Measurements from ENCODE around the gene SLC49A4. TPM values are rescaled to one million over a fixed set of nuclear protein-coding genes. Genes with fewer than 3 reads are reported as not detected.

Gene SLC49A4
- total RNA-seq, 1 experiment from 2014 or later, result 11.3 TPM

- no peak overlapping the region for H3K9ac ChIP-seq (ENCODE audit: low read length)
- H3K27ac ChIP-seq (ENCODE audit: low read depth, low read length), result no peak overlapping the region
- no peak overlapping the region for H3K4me3 ChIP-seq (replicated peaks in 1 of 2; ENCODE audit: low read depth in 1 of 2, low read length in 2 of 2)
- H3K4me1 ChIP-seq (ENCODE audit: control insufficient read depth in 1 of 2, insufficient read depth in 2 of 2, low read length in 2 of 2), result peaks cover 1 to 7% of the 10 kb centered on the region in 2 experiments; a peak in 3 of 4 replicates
- no peaks in the 10 kb centered on the region for H3K36me3 ChIP-seq (ENCODE audit: control insufficient read depth in 1 of 2, insufficient read depth in 2 of 2, low read length in 2 of 2)
- H3K9me3 ChIP-seq (ENCODE audit: control insufficient read depth in 1 of 2, insufficient read depth in 1 of 2, low read depth in 1 of 2, low read length in 2 of 2), result no peaks in the 10 kb centered on the region
- CTCF ChIA-PET, result no interaction called here
- RAD21 ChIA-PET (ENCODE audit: low non-redundant PET in 1 of 2, low total read pairs in 2 of 2, uncharacterized antibody in 2 of 2, unreplicated experiment in 2 of 2), result no interaction called here
- no peak overlapping the region for H2AFZ ChIP-seq (ENCODE audit: low read depth, low read length, poor library complexity, severe bottlenecking)
- no peaks in the 10 kb centered on the region for H3K9me2 ChIP-seq (ENCODE audit: insufficient read depth)
- no peak for ATAC-seq
- no peak overlapping the region for H3K4me2 ChIP-seq (ENCODE audit: low read length)
- H4K20me1 ChIP-seq (ENCODE audit: insufficient read depth), result no peaks in the 10 kb centered on the region
- no peaks in the 10 kb centered on the region for H3K27me3 ChIP-seq (ENCODE audit: insufficient read depth, low read length)
- intact Hi-C loops (cut with micrococcal nuclease), result no loop called here
- no peaks in the 10 kb centered on the region for H3K79me2 ChIP-seq (ENCODE audit: insufficient read depth, low read length)
- POLR2A ChIA-PET, result no interaction called here
- BruUV-seq (replicated peaks), result no TSS peak
- DNase-seq (ENCODE audit: low read depth, low spot score), result no peak
- no peak for TF ChIP-seq SRF (IDR thresholded peaks at IDR 0.05; ENCODE audit: low read depth)
- TF ChIP-seq EGR1 (IDR thresholded peaks at IDR 0.05; ENCODE audit: low read depth), result no peak
- no peak for TF ChIP-seq POLR2AphosphoS5 (IDR thresholded peaks at IDR 0.05; ENCODE audit: low read depth, low read length)
- no peak for TF ChIP-seq YY1 (IDR thresholded peaks at IDR 0.05; ENCODE audit: extremely low read depth, insufficient replicate concordance, low read depth, low read length)
- TF ChIP-seq JUND (IDR thresholded peaks at IDR 0.05), result no peak
These were observed 7.0 kb upstream of the SLC49A4 start for GRCh38 chr3:122787872-122788271.

GRCh38 chr3:122789585-122790273 is 5.1 kb upstream of the SLC49A4 start:
- no peak overlapping the region for H3K9ac ChIP-seq (ENCODE audit: low read length)
- no peak overlapping the region for H3K4me2 ChIP-seq (ENCODE audit: low read length)
- no peaks in the 10 kb centered on the region for H3K36me3 ChIP-seq (ENCODE audit: control insufficient read depth in 1 of 2, insufficient read depth in 2 of 2, low read length in 2 of 2)
- no peak overlapping the region for H3K27ac ChIP-seq (ENCODE audit: low read depth, low read length)
- ChIA-PET POLR2A (no interaction called here), RAD21 (ENCODE audit: low non-redundant PET in 1 of 2, low total read pairs in 2 of 2, uncharacterized antibody in 2 of 2, unreplicated experiment in 2 of 2) (no interaction called here), CTCF (no interaction called here)
- H3K4me3 ChIP-seq (replicated peaks in 1 of 2; ENCODE audit: low read depth in 1 of 2, low read length in 2 of 2), result no peak overlapping the region
- peaks cover 10 to 26% of the 10 kb centered on the region in 2 experiments for H3K4me1 ChIP-seq (ENCODE audit: control insufficient read depth in 1 of 2, insufficient read depth in 2 of 2, low read length in 2 of 2)
- H4K20me1 ChIP-seq (ENCODE audit: insufficient read depth), result no peaks in the 10 kb centered on the region
- no peaks in the 10 kb centered on the region for H3K27me3 ChIP-seq (ENCODE audit: insufficient read depth, low read length)
- ATAC-seq (no peak), DNase-seq (ENCODE audit: low read depth, low spot score) (no peak)
- no peaks in the 10 kb centered on the region for H3K9me3 ChIP-seq (ENCODE audit: control insufficient read depth in 1 of 2, insufficient read depth in 1 of 2, low read depth in 1 of 2, low read length in 2 of 2)
- intact Hi-C loops (cut with micrococcal nuclease), result no loop called here
- no peaks in the 10 kb centered on the region for H3K79me2 ChIP-seq (ENCODE audit: insufficient read depth, low read length)
- no TSS peak for BruUV-seq (replicated peaks)
- H2AFZ ChIP-seq (ENCODE audit: low read depth, low read length, poor library complexity, severe bottlenecking), result no peak overlapping the region
- no peaks in the 10 kb centered on the region for H3K9me2 ChIP-seq (ENCODE audit: insufficient read depth)
- no peak for TF ChIP-seq ZFX (IDR thresholded peaks at IDR 0.05)
- TF ChIP-seq TCF7L2 (IDR thresholded peaks at IDR 0.05; ENCODE audit: borderline replicate concordance, extremely low read depth, insufficient read depth, insufficient read length), result no peak
- TF ChIP-seq ZNF274 (IDR thresholded peaks at IDR 0.05; ENCODE audit: low read depth, low read length), result no peak
- TF ChIP-seq EGR1 (IDR thresholded peaks at IDR 0.05; ENCODE audit: low read depth), result no peak
- no peak for TF ChIP-seq POLR2AphosphoS5 (IDR thresholded peaks at IDR 0.05; ENCODE audit: low read depth, low read length)
- TF ChIP-seq EZH2phosphoT487 (IDR thresholded peaks at IDR 0.05; ENCODE audit: borderline replicate concordance), result no peak
- TF ChIP-seq ATF3 (IDR thresholded peaks at IDR 0.05), result no peak
- TF ChIP-seq CBX3 (IDR thresholded peaks at IDR 0.05; ENCODE audit: low read depth), result no peak
- TF ChIP-seq MAX (IDR thresholded peaks at IDR 0.05), result no peak
- TF ChIP-seq JUND (IDR thresholded peaks at IDR 0.05), result no peak
- TF ChIP-seq ELF1 (IDR thresholded peaks at IDR 0.05; ENCODE audit: borderline replicate concordance, low read depth), result no peak
- no peak for TF ChIP-seq REST (IDR thresholded peaks at IDR 0.05; ENCODE audit: low read depth)
